NB4 (cell line): Measurements from ENCODE around the gene GABBR2.

Source experiments
- DNase-seq: peaks from one replicate; pipeline ENCODE4 v3.0.0; 2010; ENCODE audit warnings: low read depth
- H3K4me3 ChIP-seq: one replicate; pipeline ENCODE4 v1.5.1; 2011; ENCODE audit warnings: mild to moderate bottlenecking, low read depth, low read length, moderate library complexity
- CTCF ChIP-seq: IDR thresholded peaks from one replicate; pipeline ENCODE4 v1.5.1; 2012; ENCODE audit warnings: low read depth, low read length
- MAX ChIP-seq: IDR thresholded peaks from 2 replicates; pipeline ENCODE4 v1.6.1; 2011; ENCODE audit warnings: low read depth, low read length
- MYC ChIP-seq: IDR thresholded peaks from 2 replicates; pipeline ENCODE4 v1.6.1; 2011; ENCODE audit warnings: low read depth, low read length
- POLR2A ChIP-seq: IDR thresholded peaks from 2 replicates; pipeline ENCODE4 v1.6.1; 2011; ENCODE audit warnings: mild to moderate bottlenecking; ENCODE audit not compliant: insufficient read length; ENCODE audit errors: extremely low read depth

Gene GABBR2

GRCh38 chr9:98416294-98417248 is 292.2 kb downstream of the GABBR2 start:
- no peak overlapping the region for H3K4me3 ChIP-seq
- DNase-seq: no peak
- TF ChIP-seq MAX (no peak), CTCF (no peak), MYC (no peak), POLR2A (no peak)

GRCh38 chr9:98415782-98416181 is 293.0 kb downstream of the GABBR2 start:
- no peak overlapping the region for H3K4me3 ChIP-seq
- no peak for TF ChIP-seq POLR2A
- TF ChIP-seq CTCF: no peak
- no peak for TF ChIP-seq MAX
- no peak for TF ChIP-seq MYC
- no peak for DNase-seq

GRCh38 chr9:98413084-98413483 is 295.7 kb downstream of the GABBR2 start:
- no peak for TF ChIP-seq POLR2A
- no peak for TF ChIP-seq MAX
- TF ChIP-seq CTCF: no peak
- no peak for TF ChIP-seq MYC
- DNase-seq: no peak
- no peak overlapping the region for H3K4me3 ChIP-seq

GRCh38 chr9:98412101-98412842 is 296.5 kb downstream of the GABBR2 start:
- no peak for TF ChIP-seq POLR2A
- TF ChIP-seq MYC: no peak
- TF ChIP-seq CTCF: no peak
- no peak for TF ChIP-seq MAX
- DNase-seq: no peak
- no peak overlapping the region for H3K4me3 ChIP-seq

- TF ChIP-seq MYC (no peak), MAX (no peak), CTCF (no peak), POLR2A (no peak)
- H3K4me3 ChIP-seq: no peak overlapping the region
- peak; percentile 56 for DNase-seq
Measured at GRCh38 chr9:98410185-98410697, 298.5 kb downstream of the GABBR2 start.
